K562 (cell line): ENCODE results near the gene COMMD8.

Experiments used
- HNRNPUL1 ChIP-seq: fragments of 200-400 bp; formaldehyde crosslinking; IDR thresholded peaks from 2 replicates; pipeline ENCODE4 v1.6.1; 2017; ENCODE audit warnings: low read length
- JUNB ChIP-seq: fragments of 450-650 bp; formaldehyde crosslinking; conservative IDR thresholded peaks from 2 replicates; pipeline ENCODE4 v1.4.0; 2020; ENCODE audit warnings: mild to moderate bottlenecking
- PHB2 ChIP-seq: fragments of 450-650 bp; IDR thresholded peaks from 2 replicates; pipeline ENCODE4 v1.6.1; 2017; ENCODE audit warnings: low read depth
- REST ChIP-seq, 2 experiments: fragments of 450-650 bp; formaldehyde crosslinking in 1 of 2; IDR thresholded peaks; 2 replicates each; pipeline versions ENCODE4 v1.4.0 to v1.6.1; 2014 to 2020; ENCODE audit warnings: mild to moderate bottlenecking in 2 of 2, borderline replicate concordance in 1 of 2, low read depth in 1 of 2
- SAFB2 ChIP-seq: fragments of 200-400 bp; formaldehyde crosslinking; IDR thresholded peaks from 2 replicates; pipeline ENCODE4 v1.6.1; 2018; ENCODE audit warnings: borderline replicate concordance, low read length, low read depth, moderate library complexity; ENCODE audit not compliant: severe bottlenecking
- ZBTB43 ChIP-seq: sonication (generic); formaldehyde crosslinking; IDR thresholded peaks from 2 replicates; pipeline ENCODE4 v1.8.0; 2023; ENCODE audit warnings: mild to moderate bottlenecking, missing genetic modification reagents
- ZBTB7A ChIP-seq: IDR thresholded peaks from 2 replicates; pipeline ENCODE4 v1.6.1; 2011; ENCODE audit warnings: low read depth, mild to moderate bottlenecking, low read length, moderate library complexity, borderline replicate concordance; ENCODE audit not compliant: control insufficient read depth
- ZNF12 ChIP-seq: sonication (generic); formaldehyde crosslinking; IDR thresholded peaks from 2 replicates; pipeline ENCODE4 v1.4.0; 2020; ENCODE audit warnings: mild to moderate bottlenecking, missing genetic modification reagents
- ZNF175 ChIP-seq: fragments of 200-800 bp; sonication (Bioruptor generic); IDR thresholded peaks from 2 replicates; pipeline ENCODE4 v1.6.1; 2016; ENCODE audit warnings: low read depth, mild to moderate bottlenecking, missing genetic modification characterization, missing compliant biosample characterization
- ZNF561 ChIP-seq: fragments of 450-650 bp; formaldehyde crosslinking; conservative IDR thresholded peaks from 2 replicates; pipeline ENCODE4 v1.4.0; 2020; ENCODE audit warnings: mild to moderate bottlenecking, moderate library complexity
- ZNF583 ChIP-seq: fragments of 250-450 bp; sonication (Bioruptor Pico); IDR thresholded peaks from 2 replicates; pipeline ENCODE4 v1.4.0; 2020
- TF ChIP-seq, protein P1 (sequence below), 3 experiments: IDR thresholded peaks in 2 of 3; conservative IDR thresholded peaks in 1 of 3; 2 replicates each; pipeline ENCODE4 v1.5.1; 2011 to 2012; ENCODE audit warnings: low read length in 3 of 3, mild to moderate bottlenecking in 3 of 3, control low read depth in 2 of 3, improper control_type of control experiment in 1 of 3, inconsistent platforms in 1 of 3, low read depth in 1 of 3, mixed read lengths in 1 of 3, moderate library complexity in 1 of 3; ENCODE audit not compliant: insufficient read depth in 2 of 3
- TF ChIP-seq, protein P2 (sequence below), 2 experiments: fragments of 250-450 bp in 1 of 2; fragments of 450-650 bp in 1 of 2; sonication (Bioruptor Pico) in 1 of 2; IDR thresholded peaks; 2 replicates each; pipeline versions ENCODE4 v1.6.1 to v1.8.0; 2016 to 2021; ENCODE audit warnings: mild to moderate bottlenecking in 2 of 2, moderate library complexity in 2 of 2, missing compliant biosample characterization in 1 of 2, missing genetic modification characterization in 1 of 2

DNA sequence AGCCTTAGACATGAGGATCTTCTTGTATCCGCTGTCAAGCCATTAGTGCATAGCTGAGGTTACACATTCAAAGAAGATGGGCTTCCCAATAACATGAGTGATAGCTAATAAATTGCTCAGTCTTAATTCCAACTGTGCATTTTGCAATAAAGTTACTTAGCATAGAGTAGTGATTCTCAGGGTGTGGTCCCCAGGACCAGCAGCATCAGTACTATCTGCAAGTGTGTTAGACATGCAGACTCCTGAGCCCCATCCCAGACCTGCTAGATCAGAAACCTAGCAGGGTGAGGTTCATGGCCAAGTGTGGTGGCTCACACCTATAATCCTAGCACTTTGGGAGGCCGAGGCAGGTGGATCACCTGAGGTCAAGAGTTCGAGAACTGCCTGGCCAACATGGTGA is 41.6 kb upstream of the COMMD8 start:
- TF ChIP-seq, protein P1, sequence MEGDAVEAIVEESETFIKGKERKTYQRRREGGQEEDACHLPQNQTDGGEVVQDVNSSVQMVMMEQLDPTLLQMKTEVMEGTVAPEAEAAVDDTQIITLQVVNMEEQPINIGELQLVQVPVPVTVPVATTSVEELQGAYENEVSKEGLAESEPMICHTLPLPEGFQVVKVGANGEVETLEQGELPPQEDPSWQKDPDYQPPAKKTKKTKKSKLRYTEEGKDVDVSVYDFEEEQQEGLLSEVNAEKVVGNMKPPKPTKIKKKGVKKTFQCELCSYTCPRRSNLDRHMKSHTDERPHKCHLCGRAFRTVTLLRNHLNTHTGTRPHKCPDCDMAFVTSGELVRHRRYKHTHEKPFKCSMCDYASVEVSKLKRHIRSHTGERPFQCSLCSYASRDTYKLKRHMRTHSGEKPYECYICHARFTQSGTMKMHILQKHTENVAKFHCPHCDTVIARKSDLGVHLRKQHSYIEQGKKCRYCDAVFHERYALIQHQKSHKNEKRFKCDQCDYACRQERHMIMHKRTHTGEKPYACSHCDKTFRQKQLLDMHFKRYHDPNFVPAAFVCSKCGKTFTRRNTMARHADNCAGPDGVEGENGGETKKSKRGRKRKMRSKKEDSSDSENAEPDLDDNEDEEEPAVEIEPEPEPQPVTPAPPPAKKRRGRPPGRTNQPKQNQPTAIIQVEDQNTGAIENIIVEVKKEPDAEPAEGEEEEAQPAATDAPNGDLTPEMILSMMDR (IDR thresholded peaks at IDR 0.05 in 2 of 3, conservative IDR thresholded peaks at IDR 0.05 in 1 of 3; ENCODE audit: insufficient read depth in 2 of 3, low read depth in 1 of 3, low read length in 3 of 3), result no peak
- TF ChIP-seq ZNF583 (CRISPR knock-in tag) (no peak), REST (IDR thresholded peaks at IDR 0.05; ENCODE audit: borderline replicate concordance) (no peak), REST (CRISPR knock-in tag; IDR thresholded peaks at IDR 0.05; ENCODE audit: low read depth) (no peak), ZNF561 (CRISPR knock-in tag) (no peak), ZBTB7A (no peak), ZBTB43 (CRISPR knock-in tag) (no peak), ZNF175 (CRISPR knock-in tag) (no peak), HNRNPUL1 (no peak), JUNB (no peak), PHB2 (no peak), SAFB2 (no peak), ZNF12 (CRISPR knock-in tag) (no peak)
- TF ChIP-seq, protein P2, sequence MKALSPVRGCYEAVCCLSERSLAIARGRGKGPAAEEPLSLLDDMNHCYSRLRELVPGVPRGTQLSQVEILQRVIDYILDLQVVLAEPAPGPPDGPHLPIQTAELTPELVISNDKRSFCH (CRISPR knock-in tag; IDR thresholded peaks at IDR 0.05), result no peak
- TF ChIP-seq, protein P2 (tag; IDR thresholded peaks at IDR 0.05), result no peak
